GM21529 (cell line): Measurements from ENCODE around the gene ZNF460.
A peak's percentile ranks its signal among the peaks of the same experiment; 100 is the strongest.
"Not testable (repeated sequence)": the region's sequence is repeated elsewhere in the genome, so short reads cannot be mapped to it uniquely, and the experiment has no call there.

ENCODE experiments used
- ATAC-seq: cut with Tn5 transposase; IDR thresholded peaks from one replicate; pipeline ENCODE4 v1.9.1; 2021; ENCODE audit not compliant: unreplicated experiment

ZNF460 gene

GRCh38 chr19:57280165-57280961 is at the start of gene ZNF460:
ZNF460 (plus strand) TSS chr19:57280485; CDS start chr19:57280807, 322 bp downstream.
- ATAC-seq, result peak; percentile 69

- no peak for ATAC-seq
Measured at GRCh38 chr19:57231686-57232085, 48.6 kb upstream of the ZNF460 start.

- no peak for ATAC-seq
Measured at GRCh38 chr19:57233207-57233606, 47.1 kb upstream of the ZNF460 start.

GRCh38 chr19:57239982-57240310 is 40.3 kb upstream of the ZNF460 start:
- ATAC-seq, result no peak

- peak; percentile 88 for ATAC-seq
Measured at GRCh38 chr19:57240311-57241090, 39.8 kb upstream of the ZNF460 start, which contains the start of gene ZNF805. ZNF805 (plus strand) TSS chr19:57240632; CDS start chr19:57240892, 260 bp downstream.

GRCh38 chr19:57241176-57241575 is 39.1 kb upstream of the ZNF460 start:
- no peak for ATAC-seq

- ATAC-seq, result no peak
Measured at GRCh38 chr19:57242821-57243220, 37.5 kb upstream of the ZNF460 start.

- no peak for ATAC-seq
Measured at GRCh38 chr19:57244513-57244912, 35.8 kb upstream of the ZNF460 start.

GRCh38 chr19:57245066-57245465 is 35.2 kb upstream of the ZNF460 start:
- ATAC-seq, result no peak

- ATAC-seq, result no peak
Measured at GRCh38 chr19:57245959-57246358, 34.3 kb upstream of the ZNF460 start.

- ATAC-seq, result no peak
Measured at GRCh38 chr19:57248646-57249045, 31.6 kb upstream of the ZNF460 start.

- ATAC-seq, result no peak
Measured at GRCh38 chr19:57249329-57249728, 31.0 kb upstream of the ZNF460 start.

GRCh38 chr19:57253767-57254166 is 26.5 kb upstream of the ZNF460 start:
- ATAC-seq, result not testable (repeated sequence)

- ATAC-seq, result no peak
Measured at GRCh38 chr19:57262044-57262443, 18.2 kb upstream of the ZNF460 start.

GRCh38 chr19:57263244-57263741 is 17.0 kb upstream of the ZNF460 start:
- no peak for ATAC-seq

- ATAC-seq, result no peak
Measured at GRCh38 chr19:57267291-57267690, 13.0 kb upstream of the ZNF460 start.

- ATAC-seq, result peak; percentile 39
Measured at GRCh38 chr19:57269515-57270250, 10.6 kb upstream of the ZNF460 start.

GRCh38 chr19:57271280-57271679 is 9.0 kb upstream of the ZNF460 start:
- ATAC-seq, result no peak

- no peak for ATAC-seq
Measured at GRCh38 chr19:57273014-57273413, 7.3 kb upstream of the ZNF460 start.

- no peak for ATAC-seq
Measured at GRCh38 chr19:57276430-57276829, 3.9 kb upstream of the ZNF460 start.

- ATAC-seq, result not testable (repeated sequence)
Measured at GRCh38 chr19:57278481-57278880, 1.8 kb upstream of the ZNF460 start.
